HG03460 (cell line): ENCODE results near the gene CNN2.

Source experiments
- ATAC-seq: cut with Tn5 transposase; IDR thresholded peaks from one replicate; pipeline ENCODE4 v1.9.1; 2021; ENCODE audit not compliant: unreplicated experiment

The CNN2 gene

DNA sequence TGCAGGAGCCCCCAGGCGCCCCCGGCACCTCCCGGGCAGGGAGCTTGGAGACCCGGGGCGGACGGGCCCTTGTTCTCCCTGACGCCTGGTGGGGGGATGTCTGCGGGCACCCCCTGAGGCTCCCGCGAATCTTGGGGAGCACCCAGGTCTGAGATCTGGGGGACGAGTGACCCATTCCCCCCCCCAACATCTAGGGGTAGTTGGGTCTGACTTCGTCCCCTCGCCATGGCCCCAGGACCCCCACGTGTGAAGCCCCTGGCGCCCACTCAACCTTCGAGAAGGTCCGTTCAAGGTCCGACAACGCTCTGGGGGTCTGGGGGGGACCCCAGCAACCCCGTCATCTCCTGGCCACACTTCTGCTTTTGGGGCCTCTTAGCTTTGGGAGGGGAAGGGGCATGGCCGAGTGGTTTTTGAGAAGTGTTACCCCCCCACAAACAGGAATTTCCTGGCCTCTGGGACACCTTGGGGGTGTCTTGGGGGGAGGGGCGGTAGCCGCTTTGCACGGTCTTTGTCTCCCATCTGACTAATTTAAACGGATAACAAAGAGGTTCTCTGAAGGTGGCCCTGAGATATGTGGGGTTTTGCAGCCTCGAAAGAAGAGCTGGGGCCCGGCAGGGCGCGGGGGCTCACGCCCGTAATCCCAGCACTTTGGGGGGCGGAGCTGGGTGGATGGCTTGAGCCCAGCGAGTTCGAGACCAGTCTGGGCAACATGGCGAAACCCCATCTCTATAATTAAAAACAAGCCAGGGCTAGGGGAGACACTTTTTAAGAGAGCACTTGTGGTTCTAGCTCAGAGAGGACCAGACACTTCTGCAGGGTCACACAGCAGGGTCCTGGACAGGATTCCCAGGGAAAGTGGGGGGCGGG, 608 bp downstream of the CNN2 start:
- ATAC-seq, result no peak

GRCh38 chr19:1027650-1028061, 1.2 kb downstream of the CNN2 start:
- no peak for ATAC-seq

GRCh38 chr19:1028062-1028926, 1.9 kb downstream of the CNN2 start:
- ATAC-seq, result no peak

DNA sequence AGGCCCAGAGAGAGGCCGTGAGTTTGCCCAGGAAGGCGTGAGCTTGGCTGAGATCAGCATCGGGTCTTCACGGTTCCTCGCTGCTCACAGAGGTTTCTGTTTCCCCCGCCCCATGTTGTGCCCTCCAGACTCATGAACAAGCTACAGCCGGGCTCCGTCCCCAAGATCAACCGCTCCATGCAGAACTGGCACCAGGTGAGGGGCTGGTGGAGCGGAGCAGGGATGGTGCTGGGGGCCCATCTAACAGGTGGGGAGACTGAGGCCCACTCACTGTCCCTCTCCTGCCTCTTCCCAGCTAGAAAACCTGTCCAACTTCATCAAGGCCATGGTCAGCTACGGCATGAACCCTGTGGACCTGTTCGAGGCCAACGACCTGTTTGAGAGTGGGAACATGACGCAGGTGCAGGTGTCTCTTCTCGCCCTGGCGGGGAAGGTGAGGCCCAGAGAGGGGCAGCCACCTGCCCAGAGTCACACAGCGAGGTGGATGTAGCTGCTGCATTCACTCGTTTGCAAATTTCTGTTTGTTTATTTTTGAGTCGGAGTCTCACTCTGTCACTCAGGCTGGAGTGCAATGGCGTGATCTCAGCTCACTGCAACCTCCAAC, 6.0 kb downstream of the CNN2 start:
- ATAC-seq, result no peak

- ATAC-seq, result no peak
Measured at GRCh38 chr19:1035998-1036621, 9.7 kb downstream of the CNN2 start.

DNA sequence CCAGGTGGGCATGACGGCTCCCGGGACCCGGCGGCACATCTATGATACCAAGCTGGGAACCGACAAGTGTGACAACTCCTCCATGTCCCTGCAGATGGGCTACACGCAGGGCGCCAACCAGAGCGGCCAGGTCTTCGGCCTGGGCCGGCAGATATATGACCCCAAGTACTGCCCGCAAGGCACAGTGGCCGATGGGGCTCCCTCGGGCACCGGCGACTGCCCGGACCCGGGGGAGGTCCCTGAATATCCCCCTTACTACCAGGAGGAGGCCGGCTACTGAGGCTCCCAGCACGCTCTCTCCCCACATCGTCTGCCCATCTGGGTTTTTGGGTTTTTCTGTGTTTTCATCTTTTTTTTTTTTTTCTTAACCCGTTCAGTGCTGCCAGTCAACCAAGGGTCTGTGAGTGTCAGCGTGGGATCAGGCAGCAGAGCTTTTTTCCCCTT, 11.2 kb downstream of the CNN2 start:
- no peak for ATAC-seq

DNA sequence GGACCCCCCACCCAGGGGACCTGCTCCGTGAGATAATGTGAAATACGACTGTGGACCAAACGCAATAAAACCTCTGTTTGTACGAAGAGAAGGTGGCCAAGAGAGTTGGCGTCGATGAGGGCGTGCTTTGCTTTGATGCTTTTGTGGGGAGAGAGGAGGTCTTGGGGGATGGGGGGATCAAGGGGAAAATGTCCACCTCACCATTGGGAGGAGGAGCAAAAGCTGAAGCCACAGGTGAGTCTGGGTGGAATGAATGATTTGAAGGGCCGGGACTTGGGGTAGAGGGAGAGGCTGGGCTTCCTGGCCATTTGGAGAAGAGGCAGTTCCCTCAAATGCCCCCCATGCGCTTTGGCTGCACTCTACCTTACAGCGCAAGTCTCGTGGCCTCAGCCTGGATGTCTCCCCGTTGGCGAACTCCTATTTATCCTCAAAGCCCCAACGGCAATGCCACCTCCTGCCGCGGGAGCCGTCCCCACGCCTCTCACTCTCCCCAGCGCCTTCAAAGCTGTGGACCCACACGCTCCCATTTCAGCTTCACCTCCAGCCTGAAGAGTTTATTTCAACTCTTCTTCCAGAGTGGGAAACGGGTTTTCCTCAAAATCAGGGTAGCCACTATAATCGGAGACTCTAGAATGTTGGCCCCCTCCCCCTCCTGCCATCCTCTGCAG, 12.7 kb downstream of the CNN2 start:
- ATAC-seq, result no peak

GRCh38 chr19:1039646-1040475, 13.5 kb downstream of the CNN2 start, which contains the start of gene ABCA7:
Gene ABCA7 (plus strand): TSS chr19:1040107. CDS start chr19:1041362, 1,255 bp downstream.
- ATAC-seq, result peak; percentile 65

DNA sequence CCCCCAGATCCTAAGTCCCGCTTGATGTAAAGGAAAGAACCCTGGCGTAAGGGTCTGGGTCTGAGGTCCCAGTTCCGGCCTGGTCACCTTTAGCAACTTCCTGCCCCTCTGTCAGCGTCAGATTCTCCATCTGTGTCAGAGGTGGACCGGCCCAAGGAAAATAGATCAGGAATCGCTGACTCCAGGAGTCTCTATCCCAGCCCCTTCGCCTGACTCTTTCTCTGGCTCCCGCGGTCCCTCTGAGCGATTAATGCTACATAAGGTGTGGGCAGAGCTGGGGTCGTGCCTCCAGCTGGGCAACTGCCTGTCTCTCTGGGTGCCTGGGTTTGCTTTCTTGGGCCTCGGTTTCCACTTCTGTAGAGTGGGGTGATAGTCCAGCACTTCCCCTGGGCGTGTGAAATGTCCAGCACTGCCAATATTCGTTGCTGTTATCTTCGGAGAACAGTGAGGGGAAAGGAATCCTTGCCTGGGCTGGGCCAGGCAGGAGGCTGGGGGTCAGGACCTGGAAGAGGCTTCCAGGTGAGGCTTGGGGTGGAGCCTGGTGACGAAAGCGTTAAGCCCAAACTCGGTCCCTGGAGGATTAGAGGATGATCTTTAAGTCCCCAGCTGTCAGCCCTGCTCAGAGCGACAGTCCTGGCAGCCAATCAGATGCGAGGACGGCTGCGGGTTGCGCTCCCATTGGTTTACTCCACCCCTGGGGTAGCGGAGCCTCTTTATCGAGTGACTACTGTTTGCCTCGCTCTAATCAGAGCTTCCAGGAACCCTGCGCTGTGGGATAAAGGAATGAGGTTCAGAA, 14.3 kb downstream of the CNN2 start:
- ATAC-seq, result peak; percentile 41

- no peak for ATAC-seq
Measured at GRCh38 chr19:1041272-1041834, 14.9 kb downstream of the CNN2 start.

- no peak for ATAC-seq
Measured at GRCh38 chr19:1041835-1042685, 15.7 kb downstream of the CNN2 start.

DNA sequence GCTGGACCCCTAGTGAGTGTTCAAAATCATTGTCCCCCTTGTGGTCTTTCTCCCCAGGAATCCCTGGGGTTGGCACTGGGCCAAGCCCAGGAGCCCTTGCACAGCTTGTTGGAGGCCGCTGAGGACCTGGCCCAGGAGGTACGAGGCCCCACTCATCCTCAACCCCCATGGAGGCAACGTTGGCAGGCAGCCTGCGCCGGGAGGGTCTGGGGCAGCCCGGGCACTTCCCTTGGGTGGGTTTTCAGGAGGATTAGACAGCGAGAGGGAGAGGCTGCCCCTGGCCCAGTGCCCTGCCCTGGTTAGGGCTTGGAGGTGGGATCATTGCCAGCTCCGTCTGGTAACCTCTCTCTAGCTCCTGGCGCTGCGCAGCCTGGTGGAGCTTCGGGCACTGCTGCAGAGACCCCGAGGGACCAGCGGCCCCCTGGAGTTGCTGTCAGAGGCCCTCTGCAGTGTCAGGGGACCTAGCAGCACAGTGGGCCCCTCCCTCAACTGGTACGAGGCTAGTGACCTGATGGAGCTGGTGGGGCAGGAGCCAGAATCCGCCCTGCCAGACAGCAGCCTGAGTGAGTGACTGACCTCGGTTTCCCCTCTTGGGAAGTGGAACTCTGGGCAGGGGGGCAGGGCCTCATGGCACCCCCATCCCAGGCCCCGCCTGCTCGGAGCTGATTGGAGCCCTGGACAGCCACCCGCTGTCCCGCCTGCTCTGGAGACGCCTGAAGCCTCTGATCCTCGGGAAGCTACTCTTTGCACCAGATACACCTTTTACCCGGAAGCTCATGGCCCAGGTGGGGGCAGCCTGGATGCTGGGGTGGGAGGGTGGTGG, 16.5 kb downstream of the CNN2 start:
- no peak for ATAC-seq

GRCh38 chr19:1045247-1045603, 18.8 kb downstream of the CNN2 start:
- no peak for ATAC-seq

DNA sequence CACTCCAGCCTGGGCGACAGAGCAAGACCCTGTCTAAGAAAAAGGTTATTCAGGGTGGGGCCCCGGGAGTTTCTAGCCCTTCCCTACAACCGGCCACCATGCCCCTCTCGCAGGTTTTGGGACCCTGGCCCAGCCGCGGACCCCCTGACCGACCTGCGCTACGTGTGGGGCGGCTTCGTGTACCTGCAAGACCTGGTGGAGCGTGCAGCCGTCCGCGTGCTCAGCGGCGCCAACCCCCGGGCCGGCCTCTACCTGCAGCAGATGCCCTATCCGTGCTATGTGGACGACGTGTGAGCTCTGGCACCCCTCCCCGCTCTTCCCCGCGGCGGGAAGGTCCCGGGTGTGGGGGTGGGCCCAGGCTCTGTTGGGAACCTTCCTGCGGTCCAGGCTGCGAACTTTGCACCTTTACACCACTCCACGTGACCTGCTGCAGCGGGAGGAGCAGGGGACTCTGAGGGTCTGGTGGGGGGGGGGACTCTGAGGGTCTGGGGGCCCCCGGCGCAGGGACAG, 19.8 kb downstream of the CNN2 start:
- ATAC-seq, result no peak

- no peak for ATAC-seq
Measured at GRCh38 chr19:1046836-1047695, 20.7 kb downstream of the CNN2 start.
